Measurements from ENCODE around the gene TAS2R42.

TAS2R42 gene

DNA sequence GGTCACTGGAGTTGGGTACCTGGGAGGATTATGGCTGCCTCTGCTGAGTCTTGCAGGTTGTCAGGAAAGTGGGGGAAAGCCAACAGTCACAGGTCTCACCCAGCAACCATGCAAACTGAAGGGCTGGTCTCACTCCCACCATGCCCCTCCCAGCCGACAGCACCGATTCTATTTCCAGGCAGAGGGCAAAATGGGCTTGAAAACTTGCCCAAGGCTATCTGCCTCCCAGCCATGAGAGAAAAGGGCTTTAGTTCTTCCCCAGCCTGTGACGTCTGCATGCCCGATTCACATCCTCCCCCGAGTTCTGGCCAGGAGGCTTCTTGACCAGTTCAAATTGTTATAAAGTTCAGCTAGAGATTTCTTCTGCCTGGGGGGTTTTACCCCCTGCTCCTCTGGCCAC is 42.4 kb downstream of the TAS2R42 start:
- DNase-seq (ENCODE audit: low read depth): no peak

DNA sequence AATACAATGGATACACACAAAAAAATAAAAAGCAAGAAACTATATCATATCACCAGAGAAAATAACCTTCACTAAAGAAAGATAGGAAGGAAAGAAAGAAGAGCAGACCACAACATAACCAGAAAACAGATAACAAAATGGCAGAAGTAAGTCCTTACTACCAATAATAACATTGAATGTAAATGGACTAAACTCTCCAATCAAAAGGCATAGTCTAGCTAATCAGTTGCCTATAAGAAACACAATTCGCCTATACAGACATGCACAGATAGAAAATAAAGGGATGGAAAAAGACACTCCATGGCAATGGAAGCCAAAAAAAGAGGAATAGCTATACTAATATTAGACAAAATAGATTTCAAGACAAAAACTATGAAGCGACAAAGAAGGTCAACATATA is 43.4 kb downstream of the TAS2R42 start:
- no peak for DNase-seq (ENCODE audit: low read depth)

DNA sequence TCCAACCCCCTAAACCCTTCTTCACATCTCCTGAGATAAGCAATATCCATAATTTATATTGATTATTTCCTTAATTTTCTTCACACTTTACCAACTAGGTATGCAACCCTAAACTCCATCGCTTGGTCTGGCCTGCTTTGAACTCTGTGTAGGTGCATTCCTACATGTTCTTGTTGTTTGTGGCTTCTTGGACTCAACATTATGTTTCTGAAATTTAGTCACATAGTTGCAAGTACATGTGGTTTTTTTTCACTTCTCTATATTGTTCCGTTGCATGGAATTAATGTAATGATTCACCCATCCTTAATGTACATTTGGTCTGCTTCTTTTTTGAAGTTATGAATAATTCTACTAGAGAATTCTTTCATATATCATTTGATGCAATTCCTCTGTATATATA is 50.7 kb downstream of the TAS2R42 start:
- DNase-seq (ENCODE audit: low read depth): no peak

Measured in activated T-helper 9 cell treated with anti-CD3 and anti-CD28 coated beads, Interleukin-2, amount 50 U/mL, for 16 hours (primary cell).